HL-60 (cell line): ENCODE data around the gene S100A3.
"Not testable (repeated sequence)": the region's sequence is repeated elsewhere in the genome, so short reads cannot be mapped to it uniquely, and the experiment has no call there.

Source experiments
- DNase-seq, 2 experiments: peaks; one replicate each; pipeline ENCODE4 v3.0.0-alpha.2; 2010 to 2020; ENCODE audit warnings: low read depth in 1 of 2, low spot score in 1 of 2
- H3K27ac ChIP-seq: fragments of 250-450 bp; sonication (Bioruptor Pico); replicated peaks from 2 replicates; pipeline ENCODE4 v1.5.1; 2020; ENCODE audit warnings: mild to moderate bottlenecking, moderate library complexity
- H3K27me3 ChIP-seq: fragments of 250-450 bp; sonication (Bioruptor Pico); 2 replicates; pipeline ENCODE4 v1.5.1; 2021; ENCODE audit warnings: mild to moderate bottlenecking, moderate library complexity; ENCODE audit not compliant: insufficient read depth, poor library complexity, severe bottlenecking
- H3K4me3 ChIP-seq: replicated peaks from 2 replicates; pipeline ENCODE4 v1.5.1; 2011; ENCODE audit warnings: mild to moderate bottlenecking, control low read depth, low read length; ENCODE audit not compliant: insufficient read depth
- GABPA ChIP-seq: IDR thresholded peaks from 2 replicates; pipeline ENCODE4 v1.6.1; 2012; ENCODE audit warnings: low read depth
- POLR2AphosphoS5 ChIP-seq: IDR thresholded peaks from 2 replicates; pipeline ENCODE4 v1.6.1; 2012; ENCODE audit warnings: low read depth
- SPI1 ChIP-seq: IDR thresholded peaks from 2 replicates; pipeline ENCODE4 v1.6.1; 2012; ENCODE audit warnings: low read depth, mild to moderate bottlenecking, borderline replicate concordance
- TF ChIP-seq, protein P1 (sequence below): IDR thresholded peaks from 2 replicates; pipeline ENCODE4 v1.6.1; 2012; ENCODE audit warnings: low read depth; ENCODE audit not compliant: insufficient replicate concordance
- TF ChIP-seq, protein P2 (sequence below): IDR thresholded peaks from one replicate; pipeline ENCODE4 v1.5.1; 2011; ENCODE audit warnings: low read length, control low read depth, inconsistent platforms; ENCODE audit not compliant: insufficient read depth

S100A3 gene

DNA sequence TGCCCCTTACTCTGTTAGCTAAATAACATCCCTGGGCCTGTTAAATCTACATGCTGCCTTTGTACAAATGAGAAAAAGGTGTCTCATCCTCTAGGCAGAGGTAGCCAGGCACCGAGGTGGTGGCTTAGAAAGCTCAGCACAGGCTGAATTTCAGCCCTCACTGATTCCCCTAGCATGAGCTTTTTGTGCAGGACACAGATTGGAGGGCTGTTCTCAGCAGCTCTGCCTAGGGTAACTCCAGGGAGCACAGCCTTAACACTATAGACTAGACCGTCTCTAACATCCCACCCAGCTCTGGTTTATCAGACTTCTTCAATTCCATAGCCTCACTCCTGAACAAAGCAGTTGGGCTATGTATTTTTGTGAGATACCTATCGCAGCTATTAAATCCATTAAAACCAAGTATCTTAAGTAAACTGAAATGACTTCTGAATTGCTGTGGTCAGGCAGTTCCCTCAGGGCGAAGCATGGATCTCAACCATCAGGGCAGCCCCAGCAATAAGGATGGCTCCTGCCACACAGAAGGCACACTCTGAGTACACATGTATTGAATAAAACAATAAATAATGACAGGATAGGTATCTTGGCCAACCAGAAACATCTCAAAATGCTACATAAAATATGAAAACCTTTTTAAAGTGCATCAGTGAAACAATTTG, 28.1 kb downstream of the S100A3 start:
- DNase-seq, result no peak
- TF ChIP-seq POLR2AphosphoS5 (no peak), GABPA (no peak), SPI1 (no peak)
- TF ChIP-seq, protein P1, sequence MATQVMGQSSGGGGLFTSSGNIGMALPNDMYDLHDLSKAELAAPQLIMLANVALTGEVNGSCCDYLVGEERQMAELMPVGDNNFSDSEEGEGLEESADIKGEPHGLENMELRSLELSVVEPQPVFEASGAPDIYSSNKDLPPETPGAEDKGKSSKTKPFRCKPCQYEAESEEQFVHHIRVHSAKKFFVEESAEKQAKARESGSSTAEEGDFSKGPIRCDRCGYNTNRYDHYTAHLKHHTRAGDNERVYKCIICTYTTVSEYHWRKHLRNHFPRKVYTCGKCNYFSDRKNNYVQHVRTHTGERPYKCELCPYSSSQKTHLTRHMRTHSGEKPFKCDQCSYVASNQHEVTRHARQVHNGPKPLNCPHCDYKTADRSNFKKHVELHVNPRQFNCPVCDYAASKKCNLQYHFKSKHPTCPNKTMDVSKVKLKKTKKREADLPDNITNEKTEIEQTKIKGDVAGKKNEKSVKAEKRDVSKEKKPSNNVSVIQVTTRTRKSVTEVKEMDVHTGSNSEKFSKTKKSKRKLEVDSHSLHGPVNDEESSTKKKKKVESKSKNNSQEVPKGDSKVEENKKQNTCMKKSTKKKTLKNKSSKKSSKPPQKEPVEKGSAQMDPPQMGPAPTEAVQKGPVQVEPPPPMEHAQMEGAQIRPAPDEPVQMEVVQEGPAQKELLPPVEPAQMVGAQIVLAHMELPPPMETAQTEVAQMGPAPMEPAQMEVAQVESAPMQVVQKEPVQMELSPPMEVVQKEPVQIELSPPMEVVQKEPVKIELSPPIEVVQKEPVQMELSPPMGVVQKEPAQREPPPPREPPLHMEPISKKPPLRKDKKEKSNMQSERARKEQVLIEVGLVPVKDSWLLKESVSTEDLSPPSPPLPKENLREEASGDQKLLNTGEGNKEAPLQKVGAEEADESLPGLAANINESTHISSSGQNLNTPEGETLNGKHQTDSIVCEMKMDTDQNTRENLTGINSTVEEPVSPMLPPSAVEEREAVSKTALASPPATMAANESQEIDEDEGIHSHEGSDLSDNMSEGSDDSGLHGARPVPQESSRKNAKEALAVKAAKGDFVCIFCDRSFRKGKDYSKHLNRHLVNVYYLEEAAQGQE, result no peak
- TF ChIP-seq, protein P2, sequence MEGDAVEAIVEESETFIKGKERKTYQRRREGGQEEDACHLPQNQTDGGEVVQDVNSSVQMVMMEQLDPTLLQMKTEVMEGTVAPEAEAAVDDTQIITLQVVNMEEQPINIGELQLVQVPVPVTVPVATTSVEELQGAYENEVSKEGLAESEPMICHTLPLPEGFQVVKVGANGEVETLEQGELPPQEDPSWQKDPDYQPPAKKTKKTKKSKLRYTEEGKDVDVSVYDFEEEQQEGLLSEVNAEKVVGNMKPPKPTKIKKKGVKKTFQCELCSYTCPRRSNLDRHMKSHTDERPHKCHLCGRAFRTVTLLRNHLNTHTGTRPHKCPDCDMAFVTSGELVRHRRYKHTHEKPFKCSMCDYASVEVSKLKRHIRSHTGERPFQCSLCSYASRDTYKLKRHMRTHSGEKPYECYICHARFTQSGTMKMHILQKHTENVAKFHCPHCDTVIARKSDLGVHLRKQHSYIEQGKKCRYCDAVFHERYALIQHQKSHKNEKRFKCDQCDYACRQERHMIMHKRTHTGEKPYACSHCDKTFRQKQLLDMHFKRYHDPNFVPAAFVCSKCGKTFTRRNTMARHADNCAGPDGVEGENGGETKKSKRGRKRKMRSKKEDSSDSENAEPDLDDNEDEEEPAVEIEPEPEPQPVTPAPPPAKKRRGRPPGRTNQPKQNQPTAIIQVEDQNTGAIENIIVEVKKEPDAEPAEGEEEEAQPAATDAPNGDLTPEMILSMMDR, result no peak
- Histone ChIP-seq H3K27ac (no peak overlapping the region), H3K4me3 (no peak overlapping the region), H3K27me3 (no peaks in the 10 kb centered on the region)

DNA sequence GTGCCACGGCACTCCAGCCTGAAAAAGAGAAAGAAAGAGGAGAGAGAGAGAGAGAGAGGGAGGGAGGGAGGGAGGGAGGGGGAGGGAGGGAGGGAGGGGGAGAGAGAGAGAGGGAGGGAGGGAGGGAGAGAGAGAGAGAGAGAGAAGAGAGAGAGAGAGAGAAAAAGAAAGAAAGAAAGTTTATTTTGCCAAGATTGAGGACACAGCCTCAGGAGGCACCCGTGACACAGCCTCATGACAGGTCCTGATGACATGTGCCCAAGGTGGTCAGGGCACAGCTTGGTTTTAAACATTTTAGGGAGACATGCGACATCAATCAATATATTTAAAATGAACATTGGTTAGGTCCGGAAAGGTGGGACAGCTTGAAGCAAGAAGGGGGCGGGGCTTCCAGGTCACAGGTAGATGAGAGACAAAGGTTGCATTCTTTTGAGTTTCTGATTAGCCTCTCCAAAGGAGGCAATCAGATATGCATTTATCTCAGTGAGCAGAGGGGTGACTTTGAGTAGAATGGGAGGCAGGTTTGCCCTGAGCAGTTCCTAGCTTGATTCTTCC, 28.8 kb downstream of the S100A3 start:
- not testable (repeated sequence) for DNase-seq, H3K27ac ChIP-seq, H3K27me3 ChIP-seq, H3K4me3 ChIP-seq

DNA sequence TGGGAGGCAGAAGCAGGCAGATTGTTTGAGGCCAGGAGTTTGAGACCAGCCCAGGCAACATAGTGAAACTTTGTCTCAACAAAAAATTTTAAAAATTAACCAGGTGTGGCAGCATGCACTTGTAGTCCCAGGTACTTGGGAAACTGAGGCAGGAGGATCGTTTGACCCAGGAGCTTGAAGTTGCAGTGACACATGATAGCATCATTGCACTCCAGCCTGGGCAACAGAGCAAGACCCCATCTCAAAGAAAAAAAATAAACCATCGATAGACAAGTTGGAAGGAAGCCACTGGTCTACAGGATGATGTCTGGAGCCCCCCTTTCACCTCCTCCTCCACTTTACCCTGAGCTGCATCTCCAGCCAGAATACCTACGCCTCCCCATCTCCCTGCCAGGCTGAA, 29.8 kb downstream of the S100A3 start:
- H3K27me3 ChIP-seq, result no peaks in the 10 kb centered on the region
- TF ChIP-seq GABPA, result no peak
- TF ChIP-seq, protein P1, result no peak
- TF ChIP-seq, protein P2, result no peak
- TF ChIP-seq SPI1, result no peak

DNA sequence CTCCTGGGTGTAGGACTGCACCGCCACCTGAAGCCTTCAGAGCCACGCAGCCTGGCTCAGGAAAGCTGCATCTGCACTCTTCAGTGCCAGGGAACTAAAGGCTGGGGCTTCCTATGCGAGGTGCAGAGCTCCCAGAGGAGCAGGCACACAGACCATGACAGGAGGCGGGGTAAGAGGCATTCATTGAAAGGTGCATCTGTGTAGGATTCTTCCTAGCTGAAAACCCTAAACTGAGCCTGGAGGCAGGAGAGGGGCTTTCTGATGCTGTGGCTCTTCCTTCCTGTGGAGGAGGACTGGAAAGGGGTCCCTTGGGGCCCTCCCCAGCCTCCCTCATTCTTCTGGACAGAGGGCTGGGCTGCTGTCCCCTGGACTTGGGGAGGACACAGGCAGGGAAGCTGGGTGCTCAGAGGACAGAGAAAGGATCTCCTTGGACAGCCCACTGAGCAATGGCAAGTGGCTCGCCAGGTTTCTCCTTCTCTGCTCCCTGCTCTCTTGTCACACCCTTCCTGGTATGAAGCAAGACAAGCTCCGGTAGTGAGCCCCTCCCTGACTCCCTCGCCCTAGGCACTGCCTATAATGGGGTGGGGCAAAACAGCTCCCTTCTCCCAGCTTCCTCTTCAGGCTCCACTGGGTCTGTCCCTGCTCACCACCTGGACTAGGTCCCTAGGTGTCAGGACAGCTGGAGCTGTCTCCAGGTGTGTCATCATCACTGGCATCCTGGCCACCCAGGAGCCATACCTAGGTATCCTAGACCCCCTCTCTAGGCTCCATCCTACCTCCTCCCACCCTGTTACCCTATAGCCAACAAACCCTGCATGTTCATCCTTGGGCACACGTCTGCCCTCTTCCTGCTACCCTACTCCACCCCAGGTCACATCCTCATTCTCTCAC, 33.3 kb downstream of the S100A3 start:
- DNase-seq, result peak; percentile 83 to 89
- no peaks in the 10 kb centered on the region for H3K27me3 ChIP-seq
- H3K4me3 ChIP-seq, result no peak overlapping the region
- H3K27ac ChIP-seq, result peak overlapping the region; percentile 65
- no peak for TF ChIP-seq GABPA
- TF ChIP-seq, protein P2, result no peak
- TF ChIP-seq SPI1, result no peak
- no peak for TF ChIP-seq POLR2AphosphoS5
- TF ChIP-seq, protein P1, result no peak

More for the DNA sequence above, 29.8 kb downstream of the S100A3 start:
- no peak overlapping the region for H3K4me3 ChIP-seq
- no peak for DNase-seq
- H3K27ac ChIP-seq, result no peak overlapping the region
